SK-N-SH treated with all-trans-retinoic acid at 6 μM for 48 hours (cell line): ENCODE data around the gene MYEOV.

ENCODE experiments used
- ATAC-seq: fragments of 200-7000 bp; cut with Tn5 transposase; 3 replicates; pipeline ENCODE4 v1.9.1; 2020; ENCODE audit warnings: mild to moderate bottlenecking, moderate library complexity
- ARNTL ChIP-seq: fragments of 450-650 bp; formaldehyde crosslinking; IDR thresholded peaks from 2 replicates; pipeline ENCODE4 v1.5.0; 2020; ENCODE audit warnings: low read depth, mild to moderate bottlenecking, moderate library complexity, borderline replicate concordance
- BACH2 ChIP-seq: fragments of 250-450 bp; sonication (Bioruptor Pico); IDR thresholded peaks from 2 replicates; pipeline ENCODE4 v1.9.0; 2021; ENCODE audit warnings: mild to moderate bottlenecking, borderline replicate concordance
- CREB5 ChIP-seq: fragments of 250-450 bp; sonication (Bioruptor Pico); IDR thresholded peaks from 2 replicates; pipeline ENCODE4 v1.5.1; 2020; ENCODE audit warnings: low read depth, mild to moderate bottlenecking, moderate library complexity
- CSDC2 ChIP-seq: fragments of 250-450 bp; sonication (Bioruptor Pico); IDR thresholded peaks from 2 replicates; pipeline ENCODE4 v1.5.0; 2020; ENCODE audit warnings: mild to moderate bottlenecking, moderate library complexity
- CSRNP3 ChIP-seq: fragments of 250-450 bp; sonication (Bioruptor Pico); IDR thresholded peaks from 2 replicates; pipeline ENCODE4 v1.5.1; 2021; ENCODE audit warnings: mild to moderate bottlenecking, moderate library complexity
- GLIS3 ChIP-seq: fragments of 250-450 bp; sonication (Bioruptor Pico); IDR thresholded peaks from 2 replicates; pipeline ENCODE4 v1.5.0; 2020; ENCODE audit warnings: mild to moderate bottlenecking, moderate library complexity
- ISL1 ChIP-seq: fragments of 250-450 bp; sonication (Bioruptor Pico); IDR thresholded peaks from 2 replicates; pipeline ENCODE4 v2.1.2; 2022; ENCODE audit warnings: mild to moderate bottlenecking, moderate library complexity
- PATZ1 ChIP-seq: fragments of 250-450 bp; sonication (Bioruptor Pico); IDR thresholded peaks from 2 replicates; pipeline ENCODE4 v1.8.0; 2020; ENCODE audit warnings: mild to moderate bottlenecking, moderate library complexity, borderline replicate concordance
- POU6F1 ChIP-seq: fragments of 250-450 bp; sonication (Bioruptor Pico); IDR thresholded peaks from 2 replicates; pipeline ENCODE4 v1.8.0; 2021; ENCODE audit warnings: low read depth, mild to moderate bottlenecking, moderate library complexity, borderline replicate concordance
- PPARA ChIP-seq: fragments of 250-450 bp; sonication (Bioruptor Pico); IDR thresholded peaks from 2 replicates; pipeline ENCODE4 v1.5.0; 2020; ENCODE audit warnings: mild to moderate bottlenecking, borderline replicate concordance
- SNAI2 ChIP-seq: fragments of 250-450 bp; sonication (Bioruptor Pico); IDR thresholded peaks from 2 replicates; pipeline ENCODE4 v1.5.0; 2020; ENCODE audit warnings: mild to moderate bottlenecking, moderate library complexity
- TCF4 ChIP-seq: fragments of 250-450 bp; sonication (Bioruptor Pico); IDR thresholded peaks from 2 replicates; pipeline ENCODE4 v1.8.0; 2021; ENCODE audit warnings: mild to moderate bottlenecking, moderate library complexity, borderline replicate concordance
- TOX ChIP-seq: fragments of 250-450 bp; sonication (Bioruptor Pico); IDR thresholded peaks from 2 replicates; pipeline ENCODE4 v1.8.0; 2021; ENCODE audit warnings: mild to moderate bottlenecking, moderate library complexity, borderline replicate concordance
- TSHZ2 ChIP-seq: fragments of 250-450 bp; sonication (Bioruptor Pico); IDR thresholded peaks from 2 replicates; pipeline ENCODE4 v1.5.0; 2020; ENCODE audit warnings: mild to moderate bottlenecking, moderate library complexity
- ZC3H10 ChIP-seq: fragments of 250-450 bp; sonication (Bioruptor Pico); IDR thresholded peaks from 2 replicates; pipeline ENCODE4 v1.5.1; 2021; ENCODE audit warnings: mild to moderate bottlenecking, moderate library complexity
- ZFP3 ChIP-seq: fragments of 250-450 bp; sonication (Bioruptor Pico); IDR thresholded peaks from 2 replicates; pipeline ENCODE4 v1.5.0; 2020; ENCODE audit warnings: mild to moderate bottlenecking, moderate library complexity
- ZFP30 ChIP-seq: fragments of 450-650 bp; formaldehyde crosslinking; IDR thresholded peaks from 2 replicates; pipeline ENCODE4 v1.5.0; 2022; ENCODE audit warnings: mild to moderate bottlenecking, moderate library complexity
- ZNF565 ChIP-seq: fragments of 450-650 bp; formaldehyde crosslinking; conservative IDR thresholded peaks from 2 replicates; pipeline ENCODE4 v1.5.0; 2020; ENCODE audit warnings: low read depth, mild to moderate bottlenecking, moderate library complexity
- ZNF70 ChIP-seq: fragments of 450-650 bp; formaldehyde crosslinking; IDR thresholded peaks from 2 replicates; pipeline ENCODE4 v1.5.0; 2020; ENCODE audit warnings: mild to moderate bottlenecking, moderate library complexity
- ZNF8 ChIP-seq: fragments of 450-650 bp; formaldehyde crosslinking; IDR thresholded peaks from 2 replicates; pipeline ENCODE4 v1.5.0; 2020; ENCODE audit warnings: mild to moderate bottlenecking, moderate library complexity

Gene MYEOV

GRCh38 chr11:69300120-69301060 lies 6.4 kb downstream of the MYEOV start:
- TF ChIP-seq BACH2 (CRISPR knock-in tag) (no peak), ZNF70 (CRISPR knock-in tag) (no peak), TSHZ2 (CRISPR knock-in tag) (no peak), ZNF8 (no peak), TOX (CRISPR knock-in tag) (no peak), CSRNP3 (CRISPR knock-in tag) (no peak), ARNTL (CRISPR knock-in tag) (no peak), ZFP30 (no peak), PATZ1 (CRISPR knock-in tag) (no peak), ZC3H10 (CRISPR knock-in tag) (no peak), ISL1 (CRISPR knock-in tag) (no peak), GLIS3 (no peak)
- TF ChIP-seq, all 23 proteins: peak for 0
- ATAC-seq: no peak

GRCh38 chr11:69301081-69301454 lies 7.1 kb downstream of the MYEOV start:
- ATAC-seq: no peak
- no peak for TF ChIP-seq ARNTL (CRISPR knock-in tag)

GRCh38 chr11:69301455-69302401 lies 7.8 kb downstream of the MYEOV start:
- TF ChIP-seq CSDC2 (CRISPR knock-in tag): no peak
- TF ChIP-seq ZFP3 (CRISPR knock-in tag): 0 out of 2 replicates have a peak, but pooled peaks have one; percentile 35
- TF ChIP-seq, all 23 proteins: peak for 1
- ATAC-seq: peak; percentile 30

- no peak for ATAC-seq
- TF ChIP-seq TSHZ2 (CRISPR knock-in tag): no peak
- TF ChIP-seq ZNF565: no peak
- TF ChIP-seq GLIS3: no peak
- no peak for TF ChIP-seq SNAI2
- TF ChIP-seq CREB5 (CRISPR knock-in tag): no peak
- TF ChIP-seq ZC3H10 (CRISPR knock-in tag): no peak
- TF ChIP-seq ZFP3 (CRISPR knock-in tag): no peak
- TF ChIP-seq TOX (CRISPR knock-in tag): no peak
- no peak for TF ChIP-seq BACH2 (CRISPR knock-in tag)
- no peak for TF ChIP-seq TCF4 (CRISPR knock-in tag)
- TF ChIP-seq ARNTL (CRISPR knock-in tag): no peak
- TF ChIP-seq CSDC2 (CRISPR knock-in tag): no peak
- TF ChIP-seq ZNF8: no peak
- TF ChIP-seq POU6F1 (CRISPR knock-in tag): no peak
- TF ChIP-seq PPARA: no peak
Measured at GRCh38 chr11:69302447-69303020, 8.6 kb downstream of the MYEOV start.
